HEK293 (cell line): Measurements from ENCODE around the gene CNGB1.

ENCODE experiments used
- CTCF ChIA-PET: fragments of 350-600 bp; formaldehyde crosslinking; extraction: SDS; loops from one replicate; lab custom pipeline; 2021; ENCODE audit warnings: antibody characterized with exemption; lab: Yijun Ruan, JAX
- POLR2A ChIA-PET: fragments of 300-600 bp; formaldehyde crosslinking; extraction: SDS; loops from one replicate; lab custom pipeline; 2020; ENCODE audit warnings: antibody characterized with exemption, inconsistent platforms; lab: Yijun Ruan, JAX
- H3K27ac ChIP-seq: fragments of 200-500 bp; sonication (Bioruptor generic); 2 replicates; pipeline ENCODE4 v1.5.1; 2014; ENCODE audit warnings: low read depth, low read length, control low read depth, inconsistent platforms; ENCODE audit errors: extremely low read depth
- H3K36me3 ChIP-seq, 2 experiments: fragments of 200-500 bp in 1 of 2; sonication (Bioruptor generic) in 1 of 2; 1 replicate in 1 of 2; 2 replicates in 1 of 2; pipeline ENCODE4 v1.5.1; 2014 to 2017; ENCODE audit warnings: inconsistent platforms in 2 of 2, low read length in 2 of 2; ENCODE audit not compliant: control insufficient read depth in 2 of 2, insufficient read depth in 1 of 2
- H3K4me1 ChIP-seq: fragments of 200-500 bp; sonication (Bioruptor generic); 2 replicates; pipeline ENCODE4 v1.5.1; 2014; ENCODE audit warnings: mild to moderate bottlenecking, low read length, inconsistent platforms; ENCODE audit not compliant: control insufficient read depth, insufficient read depth
- H3K4me3 ChIP-seq: 2 replicates; pipeline ENCODE4 v1.5.1; 2011; ENCODE audit warnings: low read depth, mild to moderate bottlenecking, control low read depth, low read length, moderate library complexity
- H3K9me3 ChIP-seq: fragments of 200-500 bp; sonication (Bioruptor generic); 2 replicates; pipeline ENCODE4 v1.5.1; 2014; ENCODE audit warnings: low read depth, low read length, inconsistent platforms; ENCODE audit not compliant: control insufficient read depth, insufficient read depth
- BCL11B ChIP-seq: fragments of 450-650 bp; formaldehyde crosslinking; IDR thresholded peaks from 2 replicates; pipeline ENCODE4 v1.5.1; 2016; ENCODE audit warnings: low read depth, missing biosample characterization, missing genetic modification characterization
- SALL2 ChIP-seq: fragments of 450-650 bp; formaldehyde crosslinking; IDR thresholded peaks from 2 replicates; pipeline ENCODE4 v1.5.0; 2017; ENCODE audit warnings: missing biosample characterization, mild to moderate bottlenecking, missing genetic modification characterization, borderline replicate concordance
- SCRT1 ChIP-seq: fragments of 450-650 bp; formaldehyde crosslinking; IDR thresholded peaks from 2 replicates; pipeline ENCODE4 v1.5.1; 2016; ENCODE audit warnings: missing biosample characterization, missing genetic modification characterization, borderline replicate concordance
- SCRT2 ChIP-seq: fragments of 450-650 bp; formaldehyde crosslinking; IDR thresholded peaks from 2 replicates; pipeline ENCODE4 v1.5.1; 2016; ENCODE audit warnings: missing biosample characterization, missing genetic modification characterization
- ZNF121 ChIP-seq: fragments of 450-650 bp; formaldehyde crosslinking; IDR thresholded peaks from 2 replicates; pipeline ENCODE4 v1.5.1; 2016; ENCODE audit warnings: missing biosample characterization, missing genetic modification characterization
- ZNF138 ChIP-seq: fragments of 450-650 bp; formaldehyde crosslinking; IDR thresholded peaks from 2 replicates; pipeline ENCODE4 v1.5.1; 2016; ENCODE audit warnings: missing biosample characterization, missing genetic modification characterization, borderline replicate concordance
- ZNF140 ChIP-seq: fragments of 450-650 bp; formaldehyde crosslinking; IDR thresholded peaks from 2 replicates; pipeline ENCODE4 v1.5.1; 2016; ENCODE audit warnings: missing biosample characterization, missing genetic modification characterization
- ZNF184 ChIP-seq: fragments of 450-650 bp; IDR thresholded peaks from 2 replicates; pipeline ENCODE4 v1.5.1; 2018; ENCODE audit warnings: missing biosample characterization, mild to moderate bottlenecking, missing genetic modification characterization
- ZNF221 ChIP-seq: fragments of 450-650 bp; formaldehyde crosslinking; IDR thresholded peaks from 2 replicates; pipeline ENCODE4 v1.5.1; 2017; ENCODE audit warnings: missing biosample characterization, missing genetic modification characterization, borderline replicate concordance
- ZNF292 ChIP-seq: fragments of 450-650 bp; formaldehyde crosslinking; IDR thresholded peaks from 2 replicates; pipeline ENCODE4 v1.5.1; 2016; ENCODE audit warnings: low read depth, missing biosample characterization, missing genetic modification characterization, borderline replicate concordance
- ZNF311 ChIP-seq: fragments of 450-650 bp; formaldehyde crosslinking; IDR thresholded peaks from 2 replicates; pipeline ENCODE4 v1.5.1; 2017; ENCODE audit warnings: missing biosample characterization, missing genetic modification characterization, borderline replicate concordance
- ZNF37A ChIP-seq: fragments of 450-650 bp; IDR thresholded peaks from 2 replicates; pipeline ENCODE4 v1.5.1; 2018; ENCODE audit warnings: missing biosample characterization, missing genetic modification characterization
- ZNF571 ChIP-seq: fragments of 450-650 bp; formaldehyde crosslinking; IDR thresholded peaks from 2 replicates; pipeline ENCODE4 v1.5.0; 2017; ENCODE audit warnings: missing biosample characterization, missing genetic modification characterization
- ZNF785 ChIP-seq: fragments of 450-650 bp; formaldehyde crosslinking; IDR thresholded peaks from 2 replicates; pipeline ENCODE4 v1.5.1; 2016; ENCODE audit warnings: missing biosample characterization, missing genetic modification characterization
- TF ChIP-seq, protein P1 (sequence below): fragments of 450-650 bp; formaldehyde crosslinking; IDR thresholded peaks from 2 replicates; pipeline ENCODE4 v1.5.1; 2016; ENCODE audit warnings: missing biosample characterization, missing genetic modification characterization
- TF ChIP-seq, protein P2 (sequence below): fragments of 450-650 bp; formaldehyde crosslinking; IDR thresholded peaks from 2 replicates; pipeline ENCODE4 v1.5.1; 2016; ENCODE audit warnings: missing biosample characterization, missing genetic modification characterization, borderline replicate concordance
- TF ChIP-seq, protein P3 (sequence below): fragments of 450-650 bp; formaldehyde crosslinking; IDR thresholded peaks from 2 replicates; pipeline ENCODE4 v1.5.1; 2016; ENCODE audit warnings: missing biosample characterization, missing genetic modification characterization

CNGB1 gene

DNA sequence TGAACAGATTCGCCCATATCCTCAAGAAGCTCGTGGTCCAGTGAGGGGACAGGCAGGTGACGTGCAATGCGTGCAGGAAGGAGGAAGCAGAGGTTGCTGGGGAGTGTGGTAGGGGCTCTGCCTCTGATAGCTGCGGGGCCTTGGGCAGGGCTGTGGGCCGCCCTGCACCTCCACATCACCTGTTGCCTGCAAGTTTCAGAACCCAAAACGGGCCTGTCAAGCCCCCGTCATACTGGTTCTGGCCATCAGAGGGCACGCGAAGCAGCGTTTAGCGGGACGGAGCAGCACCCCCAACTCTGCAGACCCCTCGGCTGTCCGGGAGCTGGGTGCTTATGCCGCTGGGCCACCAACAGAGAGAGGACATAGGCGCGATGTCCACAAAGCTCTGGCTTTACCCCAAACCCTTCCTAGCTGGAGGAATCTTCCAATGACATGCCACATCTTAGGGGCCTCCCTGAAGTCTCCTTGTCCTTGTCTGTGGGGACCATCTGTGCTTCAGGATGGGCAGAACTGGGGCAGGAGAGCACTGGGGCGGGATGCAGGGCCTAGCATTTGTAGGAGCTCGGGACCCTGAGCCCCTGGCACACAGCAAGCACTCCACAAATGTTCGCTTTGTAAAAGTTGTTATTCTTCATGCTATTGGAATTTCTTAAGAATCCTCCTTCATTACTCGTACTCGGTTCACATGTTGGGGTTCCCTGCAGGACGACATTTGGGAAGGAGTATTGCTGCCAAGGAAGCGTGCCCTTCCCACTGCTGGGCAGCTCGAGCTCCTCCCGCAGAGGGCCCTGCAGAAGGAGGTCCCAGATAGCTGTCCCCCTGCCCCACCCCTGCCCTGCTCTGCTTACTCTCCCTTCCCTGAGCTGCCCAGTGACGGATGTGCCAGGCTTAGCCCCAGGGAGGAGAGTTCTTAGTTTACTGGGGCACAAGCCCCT is 64.3 kb downstream of the CNGB1 start:
- H3K36me3 ChIP-seq, result no peaks in the 10 kb centered on the region
- TF ChIP-seq SCRT2 (tag by site-specific recombination), result peak; percentile 91
- peak; percentile 44; the same call in 1 of the 2 replicates for TF ChIP-seq SCRT1
- TF ChIP-seq ZNF138, result no peak
- no peak for TF ChIP-seq ZNF785 (tag by site-specific recombination)
- TF ChIP-seq, protein P1, sequence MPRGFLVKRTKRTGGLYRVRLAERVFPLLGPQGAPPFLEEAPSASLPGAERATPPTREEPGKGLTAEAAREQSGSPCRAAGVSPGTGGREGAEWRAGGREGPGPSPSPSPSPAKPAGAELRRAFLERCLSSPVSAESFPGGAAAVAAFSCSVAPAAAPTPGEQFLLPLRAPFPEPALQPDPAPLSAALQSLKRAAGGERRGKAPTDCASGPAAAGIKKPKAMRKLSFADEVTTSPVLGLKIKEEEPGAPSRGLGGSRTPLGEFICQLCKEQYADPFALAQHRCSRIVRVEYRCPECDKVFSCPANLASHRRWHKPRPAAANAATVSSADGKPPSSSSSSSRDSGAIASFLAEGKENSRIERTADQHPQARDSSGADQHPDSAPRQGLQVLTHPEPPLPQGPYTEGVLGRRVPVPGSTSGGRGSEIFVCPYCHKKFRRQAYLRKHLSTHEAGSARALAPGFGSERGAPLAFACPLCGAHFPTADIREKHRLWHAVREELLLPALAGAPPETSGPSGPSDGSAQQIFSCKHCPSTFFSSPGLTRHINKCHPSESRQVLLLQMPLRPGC, result no peak
- H3K9me3 ChIP-seq, result no peaks in the 10 kb centered on the region
- POLR2A ChIA-PET, result interaction anchor here (0.7 to 1.4 kb wide), 3 partner anchors 14 to 223 kb away, joined by 3 to 4 read pairs (median 3); partner anchors contain the start of gene USB1
- no peak overlapping the region for H3K27ac ChIP-seq
- no peaks in the 10 kb centered on the region for H3K4me1 ChIP-seq
- CTCF ChIA-PET, result interaction anchor here (0.7 to 1.0 kb wide), 4 partner anchors 41 to 220 kb away, joined by 3 to 5 read pairs (median 4); partner anchors contain the start of gene USB1
- H3K4me3 ChIP-seq, result no peak overlapping the region

DNA sequence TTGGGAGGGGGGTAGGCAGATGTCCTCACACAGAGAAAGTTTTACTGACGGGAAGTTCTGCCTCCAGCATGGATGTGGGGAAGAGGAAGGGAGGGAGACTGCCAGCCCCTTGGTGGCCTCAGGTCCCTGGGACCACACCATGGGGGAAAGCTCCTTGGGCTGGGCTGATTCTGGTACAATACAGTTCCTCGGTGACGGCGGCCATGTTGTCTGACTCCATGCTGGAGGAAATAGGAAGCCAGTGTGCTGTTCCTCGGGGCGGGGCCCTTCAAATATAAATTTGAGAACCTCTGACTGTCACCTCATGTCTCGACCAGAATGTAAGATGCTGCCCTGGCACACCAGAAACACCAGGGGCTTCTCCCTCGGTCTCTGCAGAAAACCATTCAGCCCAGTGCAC is 66.8 kb downstream of the CNGB1 start:
- POLR2A ChIA-PET, result no interaction called here

More for the DNA sequence above, 66.8 kb downstream of the CNGB1 start:
- TF ChIP-seq SALL2 (no peak), ZNF37A (tag by site-specific recombination) (no peak), ZNF311 (tag by site-specific recombination) (no peak), ZNF184 (tag by site-specific recombination) (no peak), ZNF140 (tag by site-specific recombination) (no peak), ZNF292 (tag by site-specific recombination) (no peak), ZNF221 (tag by site-specific recombination) (no peak), ZNF571 (tag by site-specific recombination) (no peak), ZNF121 (tag by site-specific recombination) (no peak), BCL11B (tag by site-specific recombination) (no peak)
- TF ChIP-seq, protein P2, sequence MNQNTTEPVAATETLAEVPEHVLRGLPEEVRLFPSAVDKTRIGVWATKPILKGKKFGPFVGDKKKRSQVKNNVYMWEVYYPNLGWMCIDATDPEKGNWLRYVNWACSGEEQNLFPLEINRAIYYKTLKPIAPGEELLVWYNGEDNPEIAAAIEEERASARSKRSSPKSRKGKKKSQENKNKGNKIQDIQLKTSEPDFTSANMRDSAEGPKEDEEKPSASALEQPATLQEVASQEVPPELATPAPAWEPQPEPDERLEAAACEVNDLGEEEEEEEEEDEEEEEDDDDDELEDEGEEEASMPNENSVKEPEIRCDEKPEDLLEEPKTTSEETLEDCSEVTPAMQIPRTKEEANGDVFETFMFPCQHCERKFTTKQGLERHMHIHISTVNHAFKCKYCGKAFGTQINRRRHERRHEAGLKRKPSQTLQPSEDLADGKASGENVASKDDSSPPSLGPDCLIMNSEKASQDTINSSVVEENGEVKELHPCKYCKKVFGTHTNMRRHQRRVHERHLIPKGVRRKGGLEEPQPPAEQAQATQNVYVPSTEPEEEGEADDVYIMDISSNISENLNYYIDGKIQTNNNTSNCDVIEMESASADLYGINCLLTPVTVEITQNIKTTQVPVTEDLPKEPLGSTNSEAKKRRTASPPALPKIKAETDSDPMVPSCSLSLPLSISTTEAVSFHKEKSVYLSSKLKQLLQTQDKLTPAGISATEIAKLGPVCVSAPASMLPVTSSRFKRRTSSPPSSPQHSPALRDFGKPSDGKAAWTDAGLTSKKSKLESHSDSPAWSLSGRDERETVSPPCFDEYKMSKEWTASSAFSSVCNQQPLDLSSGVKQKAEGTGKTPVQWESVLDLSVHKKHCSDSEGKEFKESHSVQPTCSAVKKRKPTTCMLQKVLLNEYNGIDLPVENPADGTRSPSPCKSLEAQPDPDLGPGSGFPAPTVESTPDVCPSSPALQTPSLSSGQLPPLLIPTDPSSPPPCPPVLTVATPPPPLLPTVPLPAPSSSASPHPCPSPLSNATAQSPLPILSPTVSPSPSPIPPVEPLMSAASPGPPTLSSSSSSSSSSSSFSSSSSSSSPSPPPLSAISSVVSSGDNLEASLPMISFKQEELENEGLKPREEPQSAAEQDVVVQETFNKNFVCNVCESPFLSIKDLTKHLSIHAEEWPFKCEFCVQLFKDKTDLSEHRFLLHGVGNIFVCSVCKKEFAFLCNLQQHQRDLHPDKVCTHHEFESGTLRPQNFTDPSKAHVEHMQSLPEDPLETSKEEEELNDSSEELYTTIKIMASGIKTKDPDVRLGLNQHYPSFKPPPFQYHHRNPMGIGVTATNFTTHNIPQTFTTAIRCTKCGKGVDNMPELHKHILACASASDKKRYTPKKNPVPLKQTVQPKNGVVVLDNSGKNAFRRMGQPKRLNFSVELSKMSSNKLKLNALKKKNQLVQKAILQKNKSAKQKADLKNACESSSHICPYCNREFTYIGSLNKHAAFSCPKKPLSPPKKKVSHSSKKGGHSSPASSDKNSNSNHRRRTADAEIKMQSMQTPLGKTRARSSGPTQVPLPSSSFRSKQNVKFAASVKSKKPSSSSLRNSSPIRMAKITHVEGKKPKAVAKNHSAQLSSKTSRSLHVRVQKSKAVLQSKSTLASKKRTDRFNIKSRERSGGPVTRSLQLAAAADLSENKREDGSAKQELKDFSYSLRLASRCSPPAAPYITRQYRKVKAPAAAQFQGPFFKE (tag by site-specific recombination), result no peak
- TF ChIP-seq, protein P3, sequence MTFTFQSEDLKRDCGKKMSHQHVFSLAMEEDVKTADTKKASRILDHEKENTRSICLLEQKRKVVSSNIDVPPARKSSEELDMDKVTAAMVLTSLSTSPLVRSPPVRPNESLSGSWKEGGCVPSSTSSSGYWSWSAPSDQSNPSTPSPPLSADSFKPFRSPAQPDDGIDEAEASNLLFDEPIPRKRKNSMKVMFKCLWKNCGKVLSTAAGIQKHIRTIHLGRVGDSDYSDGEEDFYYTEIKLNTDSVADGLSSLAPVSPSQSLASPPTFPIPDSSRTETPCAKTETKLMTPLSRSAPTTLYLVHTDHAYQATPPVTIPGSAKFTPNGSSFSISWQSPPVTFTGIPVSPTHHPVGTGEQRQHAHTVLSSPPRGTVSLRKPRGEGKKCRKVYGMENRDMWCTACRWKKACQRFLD (tag by site-specific recombination), result no peak
- CTCF ChIA-PET, result no interaction called here
- Histone ChIP-seq H3K9me3 (no peaks in the 10 kb centered on the region), H3K27ac (no peak overlapping the region), H3K36me3 (no peaks in the 10 kb centered on the region), H3K4me1 (no peaks in the 10 kb centered on the region), H3K4me3 (no peak overlapping the region)
